HG03139 (cell line): ENCODE measurements around the gene RAB29.
A peak's percentile ranks its signal among the peaks of the same experiment; 100 is the strongest.
"Not testable (repeated sequence)": the region's sequence is repeated elsewhere in the genome, so short reads cannot be mapped to it uniquely, and the experiment has no call there.

ENCODE experiments used
- ATAC-seq: cut with Tn5 transposase; IDR thresholded peaks from one replicate; pipeline ENCODE4 v1.9.1; 2021; ENCODE audit not compliant: unreplicated experiment

The RAB29 gene

GRCh38 chr1:205775015-205775716 is at the start of gene RAB29:
Gene RAB29 (minus strand): TSS chr1:205775482. CDS start chr1:205774956, 526 bp downstream.
- peak; percentile 79 for ATAC-seq

GRCh38 chr1:205824180-205824579 is 48.9 kb upstream of the RAB29 start:
- no peak for ATAC-seq

- not testable (repeated sequence) for ATAC-seq
These were observed 48.0 kb upstream of the RAB29 start for GRCh38 chr1:205823260-205823659.

- no peak for ATAC-seq
These were observed 47.1 kb upstream of the RAB29 start for GRCh38 chr1:205822397-205822796.

- no peak for ATAC-seq
These were observed 42.7 kb upstream of the RAB29 start for GRCh38 chr1:205817988-205818387.

GRCh38 chr1:205817364-205817763 is 42.1 kb upstream of the RAB29 start:
- no peak for ATAC-seq

- no peak for ATAC-seq
These were observed 38.4 kb upstream of the RAB29 start for GRCh38 chr1:205813755-205814058.

- peak; percentile 73 for ATAC-seq
These were observed 37.8 kb upstream of the RAB29 start, which contains the start of gene SLC41A1 for GRCh38 chr1:205812878-205813754. Gene SLC41A1 (minus strand): TSS chr1:205813198. CDS start chr1:205810441, 2,757 bp downstream.

- no peak for ATAC-seq
These were observed 37.1 kb upstream of the RAB29 start for GRCh38 chr1:205812271-205812877.

GRCh38 chr1:205811660-205812059 is 36.4 kb upstream of the RAB29 start:
- no peak for ATAC-seq

- no peak for ATAC-seq
These were observed 35.3 kb upstream of the RAB29 start for GRCh38 chr1:205810448-205811157.

GRCh38 chr1:205809942-205810345 is 34.7 kb upstream of the RAB29 start:
- no peak for ATAC-seq

GRCh38 chr1:205809469-205809868 is 34.2 kb upstream of the RAB29 start:
- no peak for ATAC-seq

- no peak for ATAC-seq
These were observed 29.9 kb upstream of the RAB29 start for GRCh38 chr1:205805082-205805711.

GRCh38 chr1:205804605-205805004 is 29.3 kb upstream of the RAB29 start:
- ATAC-seq = no peak

GRCh38 chr1:205803986-205804385 is 28.7 kb upstream of the RAB29 start:
- no peak for ATAC-seq

- ATAC-seq = no peak
These were observed 26.8 kb upstream of the RAB29 start for GRCh38 chr1:205802060-205802459.

- ATAC-seq = no peak
These were observed 25.9 kb upstream of the RAB29 start for GRCh38 chr1:205800981-205801703.

GRCh38 chr1:205800427-205800826 is 25.1 kb upstream of the RAB29 start:
- ATAC-seq = no peak

GRCh38 chr1:205798577-205798976 is 23.3 kb upstream of the RAB29 start:
- ATAC-seq = no peak
